K562 (cell line): Measurements from ENCODE around the gene DMAC2. TPM values are rescaled to one million over a fixed set of nuclear protein-coding genes. Genes with fewer than 3 reads are reported as not detected.

Experiments
- ATAC-seq: fragments of 200-7000 bp; cut with Tn5 transposase; 3 replicates; pipeline ENCODE4 v1.9.1; 2020; ENCODE audit warnings: moderate library complexity
- BruUV-seq: library from RNA; stranded (reverse); fragments of 400-500 nt; replicated peaks from 2 replicates; lab custom pipeline; 2021; lab: Mats Ljungman, UMichigan
- CTCF ChIA-PET: fragments of 300-600 bp; formaldehyde crosslinking; extraction: SDS; loops from one replicate; lab custom pipeline; 2021; ENCODE audit warnings: low intra/inter-chr PET ratio; lab: Yijun Ruan, JAX
- POLR2A ChIA-PET: fragments of 300-600, 350-650 bp; sonication (Branson Sonifier 250); formaldehyde crosslinking; extraction: SDS; loops from one replicate; lab custom pipeline; 2021; ENCODE audit warnings: antibody characterized with exemption, inconsistent platforms; lab: Yijun Ruan, JAX
- DNase-seq, 4 experiments: peaks; one replicate each; pipeline versions ENCODE4 v3.0.0 to v3.0.0-alpha.2; 2011 to 2018; ENCODE audit warnings: low spot score in 3 of 4, mixed read lengths in 3 of 4; ENCODE audit errors: extremely low read depth in 1 of 4
- FAIRE-seq: peaks from 2 replicates; lab custom pipeline; 2011; peaks lifted over from hg19 to GRCh38; lab: Jason Lieb, UNC
- H2AFZ ChIP-seq: 2 replicates; pipeline ENCODE4 v1.6.0; 2011; ENCODE audit warnings: low read depth, low read length, control low read depth, inconsistent platforms
- H3K27ac ChIP-seq: fragments of 200-600 bp; 3 replicates; pipeline ENCODE4 v1.8.0; 2011; ENCODE audit warnings: low read depth, mild to moderate bottlenecking, control low read depth, inconsistent platforms, low read length, moderate library complexity, mixed read lengths; ENCODE audit errors: extremely low read depth
- H3K27me3 ChIP-seq, 2 experiments: fragments of 300-600 bp in 1 of 2; 2 replicates in 1 of 2; 3 replicates in 1 of 2; pipeline versions ENCODE4 v1.6.0 to v1.8.0; 2011; ENCODE audit warnings: inconsistent platforms in 2 of 2, low read length in 2 of 2, mild to moderate bottlenecking in 1 of 2, mixed read lengths in 1 of 2, moderate library complexity in 1 of 2; ENCODE audit not compliant: control insufficient read depth in 2 of 2, insufficient read depth in 2 of 2
- H3K36me3 ChIP-seq: fragments of 300-600 bp; 3 replicates; pipeline ENCODE4 v1.8.0; 2011; ENCODE audit warnings: mild to moderate bottlenecking, low read length, inconsistent platforms; ENCODE audit not compliant: control insufficient read depth, insufficient read depth
- H3K4me1 ChIP-seq, 2 experiments: fragments of 200-600 bp in 1 of 2; replicated peaks in 1 of 2; 2 replicates in 1 of 2; 3 replicates in 1 of 2; pipeline versions ENCODE4 v1.5.1 to v1.8.0; 2011; ENCODE audit warnings: inconsistent platforms in 2 of 2, low read length in 2 of 2, mild to moderate bottlenecking in 1 of 2, mixed read lengths in 1 of 2, moderate library complexity in 1 of 2; ENCODE audit not compliant: control insufficient read depth in 2 of 2, insufficient read depth in 2 of 2
- H3K4me2 ChIP-seq: 2 replicates; pipeline ENCODE4 v1.6.1; 2011; ENCODE audit warnings: low read length, control low read depth, inconsistent platforms, mixed read lengths; ENCODE audit not compliant: insufficient read depth
- H3K4me3 ChIP-seq: fragments of 200-600 bp; sonication (generic), shearing (Covaris generic); 2 replicates; pipeline ENCODE4 v1.5.1; 2016; ENCODE audit warnings: control low read depth, inconsistent platforms
- H3K79me2 ChIP-seq: fragments of 200-600 bp; 3 replicates; pipeline ENCODE4 v1.8.0; 2011; ENCODE audit warnings: low read length, inconsistent platforms; ENCODE audit not compliant: control insufficient read depth, insufficient read depth
- H3K9ac ChIP-seq, 2 experiments: 2 replicates each; pipeline versions ENCODE4 v1.6.0 to v1.6.1; 2011; ENCODE audit warnings: low read depth in 2 of 2, low read length in 2 of 2, control low read depth in 1 of 2, inconsistent platforms in 1 of 2, mild to moderate bottlenecking in 1 of 2, mixed read lengths in 1 of 2; ENCODE audit not compliant: insufficient read depth in 1 of 2
- H3K9me1 ChIP-seq: one replicate; pipeline ENCODE4 v1.6.0; 2011; ENCODE audit warnings: inconsistent platforms, mild to moderate bottlenecking, low read length, moderate library complexity; ENCODE audit not compliant: control insufficient read depth, insufficient read depth
- H3K9me3 ChIP-seq: replicated peaks from 2 replicates; pipeline ENCODE4 v1.5.1; 2011; ENCODE audit warnings: low read depth, low read length, inconsistent platforms; ENCODE audit not compliant: control insufficient read depth, insufficient read depth
- H4K20me1 ChIP-seq: replicated peaks from 2 replicates; pipeline ENCODE4 v1.6.1; 2011; ENCODE audit warnings: low read length, inconsistent platforms, mixed read lengths; ENCODE audit not compliant: control insufficient read depth, insufficient read depth
- ATF1 ChIP-seq, 2 experiments: fragments of 450-650 bp in 1 of 2; IDR thresholded peaks; 2 replicates each; pipeline ENCODE4 v1.6.1; 2016; ENCODE audit warnings: missing compliant biosample characterization in 1 of 2, missing genetic modification characterization in 1 of 2
- BCL6 ChIP-seq: fragments of 250-450 bp; sonication (Bioruptor Pico); IDR thresholded peaks from 2 replicates; pipeline ENCODE4 v1.4.0; 2020
- CBFA2T3 ChIP-seq: fragments of 450-650 bp; IDR thresholded peaks from 2 replicates; pipeline ENCODE4 v1.6.1; 2017
- CHCHD3 ChIP-seq: fragments of 250-450 bp; sonication (Bioruptor Pico); IDR thresholded peaks from 2 replicates; pipeline ENCODE4 v2.1.2; 2022; ENCODE audit warnings: mild to moderate bottlenecking
- E2F3 ChIP-seq: fragments of 250-450 bp; sonication (Bioruptor Pico); IDR thresholded peaks from 2 replicates; pipeline ENCODE4 v1.4.0; 2020; ENCODE audit warnings: mild to moderate bottlenecking
- FOXA3 ChIP-seq, 2 experiments: fragments of 450-650 bp in 1 of 2; sonication (generic) in 1 of 2; formaldehyde crosslinking; IDR thresholded peaks in 1 of 2; conservative IDR thresholded peaks in 1 of 2; 2 replicates each; pipeline versions ENCODE4 v1.4.0 to v1.8.0; 2020 to 2022; ENCODE audit warnings: mild to moderate bottlenecking in 2 of 2, missing genetic modification reagents in 1 of 2
- FOXK2 ChIP-seq, 2 experiments: fragments of 450-650 bp; IDR thresholded peaks in 1 of 2; conservative IDR thresholded peaks in 1 of 2; 2 replicates each; pipeline ENCODE4 v1.6.1; 2016; ENCODE audit warnings: low read depth in 2 of 2, mild to moderate bottlenecking in 1 of 2
- HMGN3 ChIP-seq: IDR thresholded peaks from 2 replicates; pipeline ENCODE4 v1.6.1; 2011; ENCODE audit warnings: borderline replicate concordance, low read depth, mild to moderate bottlenecking, mixed read lengths, low read length; ENCODE audit not compliant: insufficient read length; ENCODE audit errors: extremely low read depth
- HSF4 ChIP-seq: fragments of 250-450 bp; sonication (Bioruptor Pico); IDR thresholded peaks from 2 replicates; pipeline ENCODE4 v2.1.2; 2022; ENCODE audit warnings: mild to moderate bottlenecking, moderate library complexity, borderline replicate concordance
- NCOR1 ChIP-seq: fragments of 450-650 bp; IDR thresholded peaks from 2 replicates; pipeline ENCODE4 v1.6.1; 2016; ENCODE audit warnings: mild to moderate bottlenecking, moderate library complexity
- POU5F1 ChIP-seq: fragments of 150-350 bp; IDR thresholded peaks from 2 replicates; pipeline ENCODE4 v1.6.1; 2014; ENCODE audit warnings: borderline replicate concordance, low read length, low read depth, mild to moderate bottlenecking; ENCODE audit not compliant: partially characterized antibody
- RAD21 ChIP-seq, 2 experiments: fragments of 250-450 bp in 1 of 2; fragments of 450-650 bp in 1 of 2; sonication (Bioruptor Pico) in 1 of 2; formaldehyde crosslinking in 1 of 2; IDR thresholded peaks in 1 of 2; conservative IDR thresholded peaks in 1 of 2; 2 replicates each; pipeline versions ENCODE4 v1.4.0 to v1.8.0; 2020 to 2022; ENCODE audit warnings: mild to moderate bottlenecking in 2 of 2, moderate library complexity in 1 of 2
- SAFB2 ChIP-seq: fragments of 200-400 bp; formaldehyde crosslinking; IDR thresholded peaks from 2 replicates; pipeline ENCODE4 v1.6.1; 2018; ENCODE audit warnings: borderline replicate concordance, low read length, low read depth, moderate library complexity; ENCODE audit not compliant: severe bottlenecking
- SMARCA4 ChIP-seq: fragments of 450-650 bp; IDR thresholded peaks from 2 replicates; pipeline ENCODE4 v1.6.1; 2016
- ZC3H8 ChIP-seq: fragments of 450-650 bp; IDR thresholded peaks from 2 replicates; pipeline ENCODE4 v1.6.1; 2017
- ZNF124 ChIP-seq: sonication (generic); formaldehyde crosslinking; IDR thresholded peaks from 2 replicates; pipeline ENCODE4 v1.8.1; 2022; ENCODE audit warnings: missing genetic modification reagents
- ZNF589 ChIP-seq: fragments of 200-800 bp; sonication (Bioruptor generic); IDR thresholded peaks from 2 replicates; pipeline ENCODE4 v1.6.1; 2016; ENCODE audit warnings: low read depth, missing genetic modification characterization, missing compliant biosample characterization
- WGBS: fragments of 100-300 bp; shearing (Covaris generic); methylation state at CpG from one replicate; pipeline ENCODE4 v1.1.6; 2016; ENCODE audit warnings: low coverage, mixed read lengths; ENCODE audit not compliant: insufficient coverage; ENCODE audit errors: missing lambda C conversion rate; 5-methylcytosine and 5-hydroxymethylcytosine counted together
- in situ Hi-C: fragments of 300-500 bp; cut with MboI; formaldehyde crosslinking; loops from 4 replicates; pipeline ENCODE4 v1.15.0; 2018; ENCODE audit warnings: inconsistent platforms, mixed read lengths
- intact Hi-C: fragments of 100-400 bp; cut with micrococcal nuclease; formaldehyde crosslinking; loops from 2 replicates; pipeline ENCODE4 v1.14.2; 2022
- polyA plus RNA-seq, 8 experiments: library from polyadenylated mRNA; depleted of rRNA in 4 of 8; stranded (reverse) in 5 of 8; unstranded in 3 of 8; fragments of >200 nt; fragmentation: Nextera tagmentation in 2 of 8; fragmentation: Illumina TruSeq in 1 of 8; extraction: Ambion mirVana in 2 of 8; extraction: Trizol in 1 of 8; gene quantifications; 2 replicates each; pipeline versions ENCODE4 v1.2.1 to v1.2.3, GENCODE V29; 2011 to 2014; ENCODE audit warnings: inconsistent platforms in 1 of 8, missing spikeins in 1 of 8
- total RNA-seq, 7 experiments: library from RNA; depleted of rRNA in 6 of 7; stranded (reverse); fragments of >200 nt in 6 of 7; fragmentation: Illumina TruSeq in 2 of 7; extraction: Trizol in 2 of 7; gene quantifications; 2 replicates each; pipeline versions ENCODE4 v1.2.1 to v1.2.3, GENCODE V29; 2011 to 2021; ENCODE audit warnings: low replicate concordance in 1 of 7
- TF ChIP-seq, protein P1 (sequence below), 2 experiments: IDR thresholded peaks; 2 replicates each; pipeline ENCODE4 v1.6.1; 2011; ENCODE audit warnings: borderline replicate concordance in 1 of 2, control low read depth in 1 of 2, low read depth in 1 of 2, low read length in 1 of 2, mild to moderate bottlenecking in 1 of 2, mixed read lengths in 1 of 2, moderate library complexity in 1 of 2; ENCODE audit not compliant: insufficient read depth in 1 of 2, insufficient read length in 1 of 2, poor library complexity in 1 of 2, severe bottlenecking in 1 of 2; ENCODE audit errors: extremely low read depth in 1 of 2
- TF ChIP-seq, protein P2 (sequence below): fragments of 150-350 bp; conservative IDR thresholded peaks from 2 replicates; pipeline ENCODE4 v1.6.1; 2014; ENCODE audit warnings: low read length

The DMAC2 gene
- total and polyA plus RNA-seq, 9 of the 15 experiments (the other 6 are each of a cell fraction or from before 2014, with no cell fraction given), result 12.9 to 61.2 (median 43.1) TPM

DNA sequence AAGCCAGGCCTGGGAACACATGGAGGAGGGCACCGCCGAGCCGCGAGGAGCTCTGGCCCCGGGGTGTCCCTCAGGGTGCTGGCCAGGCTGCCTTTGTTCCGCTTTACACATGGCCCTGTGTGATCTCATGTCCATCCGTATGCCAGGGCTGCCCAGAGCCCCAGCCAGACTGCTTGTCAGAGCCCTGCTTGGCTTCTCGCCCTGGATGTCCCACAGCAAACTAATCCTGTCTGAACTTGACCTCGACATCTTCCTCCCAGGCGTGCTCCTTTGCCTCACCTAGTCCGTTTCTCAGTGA lies 27.8 kb downstream of the DMAC2 start:
- no peak overlapping the region for H2AFZ ChIP-seq
- FAIRE-seq (no peak), ATAC-seq (no peak)
- H3K36me3 ChIP-seq, result peaks cover 30% of the 10 kb centered on the region; the same call in 1 of the 3 replicates
- TF ChIP-seq POU5F1 (no peak), HMGN3 (no peak), SMARCA4 (no peak), ZNF589 (CRISPR knock-in tag) (no peak), BCL6 (CRISPR knock-in tag) (no peak), CHCHD3 (CRISPR knock-in tag) (no peak), ATF1 (CRISPR knock-in tag; IDR thresholded peaks at IDR 0.05) (no peak), ATF1 (tag; IDR thresholded peaks at IDR 0.05) (no peak), FOXK2 (conservative IDR thresholded peaks at IDR 0.05 in 1 of 2, IDR thresholded peaks at IDR 0.05 in 1 of 2; ENCODE audit: low read depth in 2 of 2) (no peak), HSF4 (CRISPR knock-in tag) (no peak), ZNF124 (CRISPR knock-in tag) (no peak), FOXA3 (CRISPR knock-in tag; conservative IDR thresholded peaks at IDR 0.05 in 1 of 2, IDR thresholded peaks at IDR 0.05 in 1 of 2) (no peak), CBFA2T3 (no peak), SAFB2 (no peak), NCOR1 (no peak), E2F3 (CRISPR knock-in tag) (no peak), ZC3H8 (no peak), RAD21 (CRISPR knock-in tag; conservative IDR thresholded peaks at IDR 0.05 in 1 of 2, IDR thresholded peaks at IDR 0.05 in 1 of 2) (no peak)
- TF ChIP-seq, protein P1, sequence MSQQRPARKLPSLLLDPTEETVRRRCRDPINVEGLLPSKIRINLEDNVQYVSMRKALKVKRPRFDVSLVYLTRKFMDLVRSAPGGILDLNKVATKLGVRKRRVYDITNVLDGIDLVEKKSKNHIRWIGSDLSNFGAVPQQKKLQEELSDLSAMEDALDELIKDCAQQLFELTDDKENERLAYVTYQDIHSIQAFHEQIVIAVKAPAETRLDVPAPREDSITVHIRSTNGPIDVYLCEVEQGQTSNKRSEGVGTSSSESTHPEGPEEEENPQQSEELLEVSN (IDR thresholded peaks at IDR 0.05; ENCODE audit: borderline replicate concordance in 1 of 2, extremely low read depth in 1 of 2, insufficient read depth in 1 of 2, insufficient read length in 1 of 2, low read depth in 1 of 2, low read length in 1 of 2, poor library complexity in 1 of 2, severe bottlenecking in 1 of 2), result no peak
- TF ChIP-seq, protein P2, sequence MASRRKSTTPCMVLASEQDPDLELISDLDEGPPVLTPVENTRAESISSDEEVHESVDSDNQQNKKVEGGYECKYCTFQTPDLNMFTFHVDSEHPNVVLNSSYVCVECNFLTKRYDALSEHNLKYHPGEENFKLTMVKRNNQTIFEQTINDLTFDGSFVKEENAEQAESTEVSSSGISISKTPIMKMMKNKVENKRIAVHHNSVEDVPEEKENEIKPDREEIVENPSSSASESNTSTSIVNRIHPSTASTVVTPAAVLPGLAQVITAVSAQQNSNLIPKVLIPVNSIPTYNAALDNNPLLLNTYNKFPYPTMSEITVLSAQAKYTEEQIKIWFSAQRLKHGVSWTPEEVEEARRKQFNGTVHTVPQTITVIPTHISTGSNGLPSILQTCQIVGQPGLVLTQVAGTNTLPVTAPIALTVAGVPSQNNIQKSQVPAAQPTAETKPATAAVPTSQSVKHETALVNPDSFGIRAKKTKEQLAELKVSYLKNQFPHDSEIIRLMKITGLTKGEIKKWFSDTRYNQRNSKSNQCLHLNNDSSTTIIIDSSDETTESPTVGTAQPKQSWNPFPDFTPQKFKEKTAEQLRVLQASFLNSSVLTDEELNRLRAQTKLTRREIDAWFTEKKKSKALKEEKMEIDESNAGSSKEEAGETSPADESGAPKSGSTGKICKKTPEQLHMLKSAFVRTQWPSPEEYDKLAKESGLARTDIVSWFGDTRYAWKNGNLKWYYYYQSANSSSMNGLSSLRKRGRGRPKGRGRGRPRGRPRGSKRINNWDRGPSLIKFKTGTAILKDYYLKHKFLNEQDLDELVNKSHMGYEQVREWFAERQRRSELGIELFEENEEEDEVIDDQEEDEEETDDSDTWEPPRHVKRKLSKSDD, result no peak
- TF ChIP-seq, all 486 proteins: peak for 0
- no peaks in the 10 kb centered on the region for H4K20me1 ChIP-seq
- in situ Hi-C loops, result no loop called here
- WGBS, result 75% methylated on average over 11 of the region's 11 CpGs
- peaks cover 7 to 12% of the 10 kb centered on the region in 2 experiments; a peak in 4 of 5 replicates for H3K4me1 ChIP-seq
- POLR2A ChIA-PET, result interaction anchor here (0.8 to 1.1 kb wide), 2 partner anchors 13 to 27 kb away, joined by 4 read pairs; no protein-coding TSS in a partner anchor
- H3K4me2 ChIP-seq, result no peak overlapping the region
- no peak overlapping the region for H3K27ac ChIP-seq
- no peaks in the 10 kb centered on the region for H3K27me3 ChIP-seq
- H3K9me3 ChIP-seq, result no peaks in the 10 kb centered on the region
- intact Hi-C loops, result no loop called here
- H3K4me3 ChIP-seq, result no peak overlapping the region
- no peaks in the 10 kb centered on the region for H3K9me1 ChIP-seq
- H3K9ac ChIP-seq, result peak overlapping the region in 1 of 2 experiments; percentile 60; a peak in 1 of 4 replicates
- CTCF ChIA-PET, result no interaction called here
- no peak for DNase-seq
- no TSS peak for BruUV-seq
- no peaks in the 10 kb centered on the region for H3K79me2 ChIP-seq
